HepG2 (cell line): ENCODE measurements around the gene CCL17. TPM values are rescaled to one million over a fixed set of nuclear protein-coding genes. Genes with fewer than 3 reads are reported as not detected.

ENCODE experiments used
- ELF3 ChIP-seq: IDR thresholded peaks from 2 replicates; pipeline ENCODE4 v1.6.1; 2016; ENCODE audit warnings: missing genetic modification reagents, missing compliant biosample characterization
- FIP1L1 ChIP-seq: fragments of 200-400 bp; formaldehyde crosslinking; IDR thresholded peaks from 2 replicates; pipeline ENCODE4 v1.6.1; 2018; ENCODE audit warnings: low read depth, mild to moderate bottlenecking, low read length, moderate library complexity, borderline replicate concordance; ENCODE audit not compliant: insufficient read depth
- GABPB1 ChIP-seq: IDR thresholded peaks from 2 replicates; pipeline ENCODE4 v1.6.1; 2016; ENCODE audit warnings: mild to moderate bottlenecking, missing genetic modification reagents, moderate library complexity, missing compliant biosample characterization
- HNF1B ChIP-seq: sonication (generic); formaldehyde crosslinking; IDR thresholded peaks from 2 replicates; pipeline ENCODE4 v1.5.1; 2020; ENCODE audit warnings: mild to moderate bottlenecking, moderate library complexity, missing genetic modification reagents
- HNF4G ChIP-seq, 2 experiments: sonication (generic) in 1 of 2; formaldehyde crosslinking in 1 of 2; IDR thresholded peaks; 2 replicates each; pipeline versions ENCODE4 v1.4.0 to v1.6.1; 2011 to 2020; ENCODE audit warnings: borderline replicate concordance in 2 of 2, low read depth in 2 of 2, mild to moderate bottlenecking in 2 of 2, low read length in 1 of 2, missing genetic modification reagents in 1 of 2, moderate library complexity in 1 of 2
- IRF2 ChIP-seq: IDR thresholded peaks from 2 replicates; pipeline ENCODE4 v1.6.1; 2018; ENCODE audit warnings: missing genetic modification reagents, missing compliant biosample characterization
- JDP2 ChIP-seq: sonication (generic); formaldehyde crosslinking; IDR thresholded peaks from 2 replicates; pipeline ENCODE4 v1.8.1; 2022; ENCODE audit warnings: missing genetic modification reagents, borderline replicate concordance
- NR2F6 ChIP-seq, 2 experiments: IDR thresholded peaks; 2 replicates each; pipeline ENCODE4 v1.6.1; 2016; ENCODE audit warnings: antibody characterized with exemption in 1 of 2, mild to moderate bottlenecking in 1 of 2
- PHF21A ChIP-seq: sonication (generic); formaldehyde crosslinking; IDR thresholded peaks from 2 replicates; pipeline ENCODE4 v1.5.0; 2020; ENCODE audit warnings: mild to moderate bottlenecking, missing genetic modification reagents
- RFX5 ChIP-seq: IDR thresholded peaks from 2 replicates; pipeline ENCODE4 v1.6.1; 2011; ENCODE audit warnings: low read depth, low read length, improper control_type of control experiment
- SALL1 ChIP-seq: sonication (generic); formaldehyde crosslinking; IDR thresholded peaks from 2 replicates; pipeline ENCODE4 v1.8.0; 2022; ENCODE audit warnings: mild to moderate bottlenecking, missing genetic modification reagents
- SMAD9 ChIP-seq: sonication (generic); formaldehyde crosslinking; IDR thresholded peaks from 2 replicates; pipeline ENCODE4 v1.5.1; 2020; ENCODE audit warnings: mild to moderate bottlenecking, missing genetic modification reagents
- SNAI1 ChIP-seq: sonication (generic); formaldehyde crosslinking; IDR thresholded peaks from 2 replicates; pipeline ENCODE4 v1.5.0; 2020; ENCODE audit warnings: mild to moderate bottlenecking, missing genetic modification reagents, borderline replicate concordance
- SOX13 ChIP-seq, 3 experiments: fragments of 450-650 bp in 1 of 3; sonication (generic) in 1 of 3; formaldehyde crosslinking in 1 of 3; IDR thresholded peaks in 2 of 3; conservative IDR thresholded peaks in 1 of 3; 2 replicates each; pipeline versions ENCODE4 v1.5.0 to v1.6.1; 2016 to 2020; ENCODE audit warnings: antibody characterized with exemption in 1 of 3, mild to moderate bottlenecking in 1 of 3, missing compliant biosample characterization in 1 of 3, missing genetic modification reagents in 1 of 3, moderate library complexity in 1 of 3
- SP4 ChIP-seq: sonication (generic); formaldehyde crosslinking; IDR thresholded peaks from 2 replicates; pipeline ENCODE4 v1.8.1; 2023; ENCODE audit warnings: mild to moderate bottlenecking, missing genetic modification reagents
- SRY ChIP-seq: sonication (generic); formaldehyde crosslinking; IDR thresholded peaks from 2 replicates; pipeline ENCODE4 v1.8.0; 2022; ENCODE audit warnings: mild to moderate bottlenecking, missing genetic modification reagents
- SSRP1 ChIP-seq: IDR thresholded peaks from 2 replicates; pipeline ENCODE4 v1.6.1; 2016; ENCODE audit warnings: control low read depth
- WIZ ChIP-seq: sonication (generic); formaldehyde crosslinking; IDR thresholded peaks from 2 replicates; pipeline ENCODE4 v1.5.1; 2020; ENCODE audit warnings: mild to moderate bottlenecking, missing genetic modification reagents
- ZNF205 ChIP-seq: IDR thresholded peaks from 2 replicates; pipeline ENCODE4 v1.6.1; 2018; ENCODE audit warnings: missing biosample characterization, missing genetic modification reagents
- ZNF331 ChIP-seq: sonication (generic); formaldehyde crosslinking; IDR thresholded peaks from 2 replicates; pipeline ENCODE4 v1.4.0; 2020; ENCODE audit warnings: missing genetic modification reagents
- ZNF615 ChIP-seq: sonication (generic); formaldehyde crosslinking; IDR thresholded peaks from 2 replicates; pipeline ENCODE4 v1.5.0; 2020; ENCODE audit warnings: mild to moderate bottlenecking, missing genetic modification reagents, borderline replicate concordance
- ZNF7 ChIP-seq: IDR thresholded peaks from 2 replicates; pipeline ENCODE4 v1.6.1; 2016; ENCODE audit warnings: missing biosample characterization, missing genetic modification reagents
- ZNF710 ChIP-seq: sonication (generic); formaldehyde crosslinking; IDR thresholded peaks from 2 replicates; pipeline ENCODE4 v1.5.0; 2020; ENCODE audit warnings: mild to moderate bottlenecking, missing genetic modification reagents, borderline replicate concordance
- ZSCAN25 ChIP-seq: sonication (generic); formaldehyde crosslinking; IDR thresholded peaks from 2 replicates; pipeline ENCODE4 v1.8.0; 2022; ENCODE audit warnings: mild to moderate bottlenecking, missing genetic modification reagents
- polyA plus RNA-seq, 8 experiments: library from polyadenylated mRNA; depleted of rRNA in 3 of 8; stranded (reverse) in 7 of 8; unstranded in 1 of 8; fragments of >200 nt; fragmentation: Illumina TruSeq in 4 of 8; extraction: Trizol in 4 of 8; gene quantifications; 2 replicates each; pipeline versions ENCODE4 v1.2.1 to v1.2.3, GENCODE V29; 2011 to 2016; ENCODE audit warnings: low read depth in 4 of 8, missing spikeins in 1 of 8, mixed read lengths in 1 of 8; ENCODE audit not compliant: insufficient read depth in 1 of 8
- total RNA-seq, 5 experiments: library from RNA; depleted of rRNA; stranded (reverse); fragments of >200 nt; fragmentation: Illumina TruSeq; extraction: Trizol; gene quantifications; 2 replicates each; pipeline ENCODE4 v1.2.3, GENCODE V29; 2016; ENCODE audit warnings: low read depth in 1 of 5

Gene CCL17
- total and polyA plus RNA-seq, 2 of the 13 experiments (the other 11 are each of a cell fraction or from before 2014, with no cell fraction given), result not detected

GRCh38 chr16:57384248-57385070, 20.1 kb upstream of the CCL17 start (continued):
- peak; percentile 64; the same call in 1 of the 2 replicates for TF ChIP-seq SNAI1 (CRISPR knock-in tag)
- peak; percentile 29; the same call in 1 of the 2 replicates for TF ChIP-seq WIZ (CRISPR knock-in tag)
- no peak for TF ChIP-seq ZSCAN25
- peak; percentile 55 for TF ChIP-seq SP4
- peak; percentile 49; the same call in 1 of the 2 replicates for TF ChIP-seq SSRP1 (CRISPR knock-in tag)
- no peak for TF ChIP-seq HNF4G (IDR thresholded peaks at IDR 0.05; ENCODE audit: borderline replicate concordance, low read depth, low read length)
- TF ChIP-seq HNF4G (CRISPR knock-in tag; IDR thresholded peaks at IDR 0.05; ENCODE audit: borderline replicate concordance, low read depth), result peak; percentile 40; the same call in 1 of the 2 replicates
- TF ChIP-seq IRF2 (CRISPR knock-in tag), result no peak
- peak; percentile 35; the same call in 1 of the 2 replicates for TF ChIP-seq GABPB1
- TF ChIP-seq ZNF331 (CRISPR knock-in tag), result 0 out of 2 replicates have a peak, but pooled peaks have one; percentile 25
- 0 out of 2 replicates have a peak, but pooled peaks have one; percentile 38 for TF ChIP-seq SRY (CRISPR knock-in tag)
- no peak for TF ChIP-seq RFX5
- peak; percentile 41; the same call in 1 of the 2 replicates for TF ChIP-seq JDP2 (CRISPR knock-in tag)
- 0 out of 2 replicates have a peak, but pooled peaks have one; percentile 16 for TF ChIP-seq ZNF205 (CRISPR knock-in tag)
- TF ChIP-seq HNF1B (CRISPR knock-in tag), result peak; percentile 27; the same call in 1 of the 2 replicates
- peak; percentile 5; the same call in 1 of the 2 replicates for TF ChIP-seq NR2F6 (IDR thresholded peaks at IDR 0.05)
- no peak for TF ChIP-seq NR2F6 (CRISPR knock-in tag; IDR thresholded peaks at IDR 0.05)
- no peak for TF ChIP-seq ELF3 (CRISPR knock-in tag)
- 0 out of 2 replicates have a peak, but pooled peaks have one; percentile 2 for TF ChIP-seq ZNF7
- TF ChIP-seq SALL1 (CRISPR knock-in tag), result no peak; the same call in 1 of the 2 replicates
- peak; percentile 79; the same call in 1 of the 2 replicates for TF ChIP-seq FIP1L1
- peak; percentile 83; the same call in 1 of the 2 replicates for TF ChIP-seq ZNF615 (CRISPR knock-in tag)
- peak; percentile 72 for TF ChIP-seq ZNF710 (CRISPR knock-in tag)
- TF ChIP-seq PHF21A (CRISPR knock-in tag), result peak; percentile 16; the same call in 1 of the 2 replicates
- 0 out of 2 replicates have a peak, but pooled peaks have one; percentile 19 for TF ChIP-seq SMAD9 (CRISPR knock-in tag)
- TF ChIP-seq SOX13 (IDR thresholded peaks at IDR 0.05), result 0 out of 2 replicates have a peak, but pooled peaks have one; percentile 27
- TF ChIP-seq SOX13 (CRISPR knock-in tag; conservative IDR thresholded peaks at IDR 0.05 in 1 of 2, IDR thresholded peaks at IDR 0.05 in 1 of 2), result peak in 1 of 2 experiments; percentile 11; a peak in 1 of 4 replicates
